GM18498 (cell line): ENCODE results near the gene CREBBP.
"Not testable (repeated sequence)": the region's sequence is repeated elsewhere in the genome, so short reads cannot be mapped to it uniquely, and the experiment has no call there.

Experiments
- ATAC-seq: cut with Tn5 transposase; IDR thresholded peaks from one replicate; pipeline ENCODE4 v1.9.1; 2021; ENCODE audit warnings: mild to moderate bottlenecking, moderate library complexity; ENCODE audit not compliant: unreplicated experiment

CREBBP gene

GRCh38 chr16:3880623-3881498 lies at the start of gene CREBBP:
TSS of gene CREBBP (minus strand) at chr16:3880713. CDS start at chr16:3879916, 797 bp downstream.
- ATAC-seq: peak; percentile 88

GRCh38 chr16:3927147-3927546 lies 46.6 kb upstream of the CREBBP start:
- not testable (repeated sequence) for ATAC-seq

- ATAC-seq: no peak
These were observed 44.2 kb upstream of the CREBBP start for GRCh38 chr16:3924763-3925162.

GRCh38 chr16:3922241-3922640 lies 41.7 kb upstream of the CREBBP start:
- no peak for ATAC-seq

- ATAC-seq: no peak
These were observed 39.7 kb upstream of the CREBBP start for GRCh38 chr16:3920206-3920605.

GRCh38 chr16:3919413-3919812 lies 38.9 kb upstream of the CREBBP start:
- no peak for ATAC-seq

- ATAC-seq: no peak
These were observed 35.1 kb upstream of the CREBBP start for GRCh38 chr16:3915426-3916260.

GRCh38 chr16:3912897-3913296 lies 32.4 kb upstream of the CREBBP start:
- no peak for ATAC-seq

- no peak for ATAC-seq
These were observed 31.9 kb upstream of the CREBBP start for GRCh38 chr16:3912373-3912772.

GRCh38 chr16:3911741-3912140 lies 31.2 kb upstream of the CREBBP start:
- ATAC-seq: not testable (repeated sequence)

GRCh38 chr16:3909791-3910583 lies 29.5 kb upstream of the CREBBP start:
- ATAC-seq: no peak

- no peak for ATAC-seq
These were observed 28.5 kb upstream of the CREBBP start for GRCh38 chr16:3908951-3909437.

GRCh38 chr16:3907586-3907985 lies 27.1 kb upstream of the CREBBP start:
- ATAC-seq: no peak

GRCh38 chr16:3906363-3906762 lies 25.9 kb upstream of the CREBBP start:
- no peak for ATAC-seq

- no peak for ATAC-seq
These were observed 24.4 kb upstream of the CREBBP start for GRCh38 chr16:3904875-3905274.

GRCh38 chr16:3890091-3890490 lies 9.6 kb upstream of the CREBBP start:
- ATAC-seq: no peak

GRCh38 chr16:3889059-3889458 lies 8.5 kb upstream of the CREBBP start:
- ATAC-seq: no peak

GRCh38 chr16:3885999-3886398 lies 5.5 kb upstream of the CREBBP start:
- not testable (repeated sequence) for ATAC-seq

GRCh38 chr16:3884398-3884797 lies 3.9 kb upstream of the CREBBP start:
- no peak for ATAC-seq

GRCh38 chr16:3882531-3882930 lies 2.0 kb upstream of the CREBBP start:
- no peak for ATAC-seq

GRCh38 chr16:3881499-3881990 lies 1.0 kb upstream of the CREBBP start:
- ATAC-seq: no peak
